Measurements from ENCODE around the gene CTSL.

GRCh38 chr9:87729246-87729645, 3.3 kb downstream of the CTSL start:
- TF ChIP-seq ETV6 (CRISPR knock-in tag; IDR thresholded peaks at IDR 0.05) (no peak), NFYB (CRISPR knock-in tag; conservative IDR thresholded peaks at IDR 0.05; ENCODE audit: low read depth) (no peak), NR3C1 (CRISPR knock-in tag; conservative IDR thresholded peaks at IDR 0.05; ENCODE audit: low read depth) (no peak), CTCF (IDR thresholded peaks at IDR 0.05) (no peak), NR2C2 (CRISPR knock-in tag; IDR thresholded peaks at IDR 0.05) (no peak), IRF2 (CRISPR knock-in tag; IDR thresholded peaks at IDR 0.05; ENCODE audit: borderline replicate concordance, low read depth) (no peak)

All from WTC11 (cell line).